Keratinocyte (primary cell): ENCODE data around the gene NCAPH2.

Experiments used
- EZH2 ChIP-seq: IDR thresholded peaks from one replicate; pipeline ENCODE4 v1.6.1; 2012; ENCODE audit warnings: inconsistent platforms, mild to moderate bottlenecking, low read length, moderate library complexity
- TF ChIP-seq, protein P1 (sequence below), 3 experiments: IDR thresholded peaks in 1 of 3; conservative IDR thresholded peaks in 1 of 3; optimal IDR thresholded peaks in 1 of 3; 2 replicates in 2 of 3; 3 replicates in 1 of 3; pipeline versions ENCODE3 to v1.5.1; 2011; ENCODE audit warnings: low read length in 3 of 3, mild to moderate bottlenecking in 3 of 3, moderate library complexity in 2 of 3, control low read depth in 1 of 3, inconsistent platforms in 1 of 3; ENCODE audit not compliant: insufficient read depth in 2 of 3; ENCODE audit errors: extremely low read depth in 1 of 3

GRCh38 chr22:50551160-50551752, 43.2 kb downstream of the NCAPH2 start:
- TF ChIP-seq, protein P1, sequence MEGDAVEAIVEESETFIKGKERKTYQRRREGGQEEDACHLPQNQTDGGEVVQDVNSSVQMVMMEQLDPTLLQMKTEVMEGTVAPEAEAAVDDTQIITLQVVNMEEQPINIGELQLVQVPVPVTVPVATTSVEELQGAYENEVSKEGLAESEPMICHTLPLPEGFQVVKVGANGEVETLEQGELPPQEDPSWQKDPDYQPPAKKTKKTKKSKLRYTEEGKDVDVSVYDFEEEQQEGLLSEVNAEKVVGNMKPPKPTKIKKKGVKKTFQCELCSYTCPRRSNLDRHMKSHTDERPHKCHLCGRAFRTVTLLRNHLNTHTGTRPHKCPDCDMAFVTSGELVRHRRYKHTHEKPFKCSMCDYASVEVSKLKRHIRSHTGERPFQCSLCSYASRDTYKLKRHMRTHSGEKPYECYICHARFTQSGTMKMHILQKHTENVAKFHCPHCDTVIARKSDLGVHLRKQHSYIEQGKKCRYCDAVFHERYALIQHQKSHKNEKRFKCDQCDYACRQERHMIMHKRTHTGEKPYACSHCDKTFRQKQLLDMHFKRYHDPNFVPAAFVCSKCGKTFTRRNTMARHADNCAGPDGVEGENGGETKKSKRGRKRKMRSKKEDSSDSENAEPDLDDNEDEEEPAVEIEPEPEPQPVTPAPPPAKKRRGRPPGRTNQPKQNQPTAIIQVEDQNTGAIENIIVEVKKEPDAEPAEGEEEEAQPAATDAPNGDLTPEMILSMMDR (optimal IDR thresholded peaks at IDR 0.05 in 1 of 3, IDR thresholded peaks at IDR 0.05 in 1 of 3, conservative IDR thresholded peaks at IDR 0.05 in 1 of 3; ENCODE audit: extremely low read depth in 1 of 3, insufficient read depth in 2 of 3, low read length in 3 of 3), result no peak
- no peak for TF ChIP-seq EZH2
